Mesendoderm (in vitro differentiated cells): Measurements from ENCODE around the gene GHRL.
"Not testable (repeated sequence)": the region's sequence is repeated elsewhere in the genome, so short reads cannot be mapped to it uniquely, and the experiment has no call there.

ENCODE experiments used
- DNase-seq: peaks from one replicate; pipeline ENCODE4 v3.0.0; 2013
- H2AK5ac ChIP-seq: 2 replicates; pipeline ENCODE4 v1.6.1; 2013; ENCODE audit warnings: low read length, inconsistent platforms
- H2BK120ac ChIP-seq: 2 replicates; pipeline ENCODE4 v1.6.1; 2013; ENCODE audit warnings: low read depth, mild to moderate bottlenecking, low read length, moderate library complexity, mixed read lengths
- H2BK15ac ChIP-seq: replicated peaks from 2 replicates; pipeline ENCODE4 v1.6.1; 2013; ENCODE audit warnings: low read depth, mild to moderate bottlenecking, moderate library complexity
- H2BK5ac ChIP-seq: 2 replicates; pipeline ENCODE4 v1.6.1; 2013; ENCODE audit warnings: low read length, inconsistent platforms
- H3K18ac ChIP-seq: 2 replicates; pipeline ENCODE4 v1.6.1; 2013; ENCODE audit warnings: mild to moderate bottlenecking, low read length, mixed read lengths
- H3K23ac ChIP-seq: one replicate; pipeline ENCODE4 v1.6.1; 2013; ENCODE audit warnings: low read length
- H3K27ac ChIP-seq: 2 replicates; pipeline ENCODE4 v1.5.1; 2013; ENCODE audit warnings: low read depth, mild to moderate bottlenecking, inconsistent platforms, low read length, moderate library complexity
- H3K27me3 ChIP-seq: 2 replicates; pipeline ENCODE4 v1.6.1; 2013; ENCODE audit warnings: low read length, control low read depth, mild to moderate bottlenecking, inconsistent platforms; ENCODE audit not compliant: insufficient read depth, poor library complexity
- H3K36me3 ChIP-seq: 2 replicates; pipeline ENCODE4 v1.6.1; 2013; ENCODE audit warnings: low read length, inconsistent platforms; ENCODE audit not compliant: control insufficient read depth, insufficient read depth
- H3K4ac ChIP-seq: one replicate; pipeline ENCODE4 v1.6.1; 2013; ENCODE audit warnings: low read depth, mild to moderate bottlenecking, low read length, moderate library complexity
- H3K4me1 ChIP-seq: 2 replicates; pipeline ENCODE4 v1.6.1; 2013; ENCODE audit warnings: low read depth, low read length, inconsistent platforms; ENCODE audit not compliant: control insufficient read depth
- H3K4me2 ChIP-seq: 2 replicates; pipeline ENCODE4 v1.6.1; 2013; ENCODE audit warnings: low read length
- H3K4me3 ChIP-seq: 2 replicates; pipeline ENCODE4 v1.5.1; 2013; ENCODE audit warnings: mild to moderate bottlenecking, low read length
- H3K56ac ChIP-seq: one replicate; pipeline ENCODE4 v1.6.1; 2013; ENCODE audit warnings: low read length
- H3K79me1 ChIP-seq: 2 replicates; pipeline ENCODE4 v1.6.1; 2013; ENCODE audit warnings: low read length, inconsistent platforms
- H3K79me2 ChIP-seq: 2 replicates; pipeline ENCODE4 v1.6.1; 2013; ENCODE audit warnings: mild to moderate bottlenecking, low read length; ENCODE audit not compliant: control insufficient read depth, insufficient read depth
- H3K9ac ChIP-seq: 2 replicates; pipeline ENCODE4 v1.6.1; 2013; ENCODE audit warnings: low read length, inconsistent platforms
- H4K5ac ChIP-seq: one replicate; pipeline ENCODE4 v1.6.1; 2013; ENCODE audit warnings: low read length
- H4K8ac ChIP-seq: one replicate; pipeline ENCODE4 v1.6.1; 2013; ENCODE audit warnings: low read depth, mild to moderate bottlenecking, control low read depth, low read length, moderate library complexity
- WGBS: extraction: QIAGEN DNeasy Blood & Tissue Kit; methylation state at CpG from one replicate; pipeline ENCODE4 v1.1.7; 2013; ENCODE audit warnings: low lambda C conversion rate, missing lambda C conversion rate; ENCODE audit not compliant: insufficient coverage; ENCODE audit errors: extremely low coverage; 5-methylcytosine and 5-hydroxymethylcytosine counted together

The GHRL gene

DNA sequence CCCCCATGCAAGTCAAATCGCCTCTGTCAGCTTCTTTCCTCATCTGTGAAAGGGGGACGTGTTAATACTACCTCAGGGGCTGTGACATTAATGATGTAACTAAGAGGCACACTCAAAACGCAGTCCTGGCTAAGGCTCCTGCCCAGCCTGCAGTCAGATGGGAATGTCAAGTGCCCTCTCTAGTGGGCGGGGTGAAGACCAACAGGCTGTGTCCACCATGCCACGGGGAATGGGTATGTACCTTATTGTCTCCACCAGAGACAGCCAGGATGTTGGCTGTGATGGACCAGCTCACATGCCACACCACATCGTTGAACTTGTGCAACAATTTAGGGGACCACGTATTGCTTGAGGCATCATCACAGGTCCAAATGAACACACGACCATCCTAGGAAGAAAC, 11.0 kb upstream of the GHRL start:
- Histone ChIP-seq H3K4me2 (no peak overlapping the region), H2BK15ac (no peak overlapping the region), H3K79me1 (no peaks in the 10 kb centered on the region), H3K18ac (no peak overlapping the region), H3K79me2 (no peaks in the 10 kb centered on the region), H3K4me1 (no peaks in the 10 kb centered on the region), H3K9ac (no peak overlapping the region), H2BK120ac (no peak overlapping the region), H3K23ac (no peak overlapping the region), H3K4me3 (no peak overlapping the region), H3K4ac (no peak overlapping the region), H3K36me3 (peaks cover 23% of the 10 kb centered on the region), H3K56ac (no peak overlapping the region), H4K8ac (no peak overlapping the region), H3K27me3 (no peaks in the 10 kb centered on the region), H2BK5ac (no peak overlapping the region), H2AK5ac (no peak overlapping the region), H3K27ac (no peak overlapping the region), H4K5ac (no peak overlapping the region)
- WGBS, result no CpG with 5 or more reads among the region's 8 CpGs
- peak; percentile 15 for DNase-seq

DNA sequence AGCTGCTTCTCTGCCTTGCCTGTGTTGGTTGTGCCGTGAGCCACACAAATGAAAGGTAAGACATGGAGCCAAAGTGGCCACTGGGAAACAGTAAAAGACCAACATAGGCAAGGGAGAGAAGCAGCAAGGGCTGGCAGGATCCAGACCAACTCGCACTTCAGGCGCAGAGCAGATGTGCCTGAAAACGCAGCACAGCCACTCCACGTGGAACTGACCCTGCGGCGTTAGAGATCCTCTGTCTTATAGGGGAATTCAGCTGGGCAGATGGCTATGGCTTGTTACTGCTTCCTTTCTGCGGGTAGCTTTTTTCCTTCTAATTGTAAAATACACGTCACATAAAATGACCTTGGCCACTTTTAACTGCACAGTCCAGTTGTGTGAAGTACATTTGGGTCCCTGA, 10.4 kb upstream of the GHRL start:
- Histone ChIP-seq H2BK15ac (no peak overlapping the region), H3K4ac (no peak overlapping the region), H3K9ac (no peak overlapping the region), H3K27ac (no peak overlapping the region), H2AK5ac (no peak overlapping the region), H2BK5ac (no peak overlapping the region), H3K56ac (no peak overlapping the region), H2BK120ac (no peak overlapping the region), H3K4me2 (no peak overlapping the region), H3K79me1 (no peaks in the 10 kb centered on the region), H3K4me1 (no peaks in the 10 kb centered on the region), H3K18ac (no peak overlapping the region), H3K36me3 (peaks cover 23% of the 10 kb centered on the region), H3K4me3 (no peak overlapping the region), H4K8ac (no peak overlapping the region), H3K79me2 (no peaks in the 10 kb centered on the region), H3K23ac (no peak overlapping the region), H4K5ac (no peak overlapping the region), H3K27me3 (no peaks in the 10 kb centered on the region)
- no peak for DNase-seq
- no CpG with 5 or more reads among the region's 9 CpGs for WGBS

DNA sequence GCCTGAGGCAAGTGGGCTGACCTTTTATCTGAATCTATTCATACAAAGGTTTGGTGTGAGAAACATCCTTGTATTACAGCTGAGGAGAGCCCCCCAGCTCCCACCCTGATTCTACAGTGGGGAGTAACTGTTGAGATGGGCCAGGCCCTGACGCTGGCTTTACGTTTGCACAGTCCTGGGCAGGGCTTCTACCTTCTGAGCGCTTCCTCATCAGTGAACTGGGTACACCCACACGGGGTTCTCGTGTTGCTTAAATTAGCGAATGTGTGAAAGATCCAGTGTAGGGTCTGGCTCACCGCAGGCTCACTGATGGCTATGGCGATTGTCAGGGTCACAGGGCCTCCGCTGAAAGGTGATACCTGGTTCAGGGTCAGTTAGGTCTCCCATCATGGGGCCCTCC, 7.3 kb upstream of the GHRL start:
- WGBS, result no CpG with 5 or more reads among the region's 9 CpGs
- no peak overlapping the region for H2BK15ac ChIP-seq
- no peak overlapping the region for H3K4me3 ChIP-seq
- H3K79me1 ChIP-seq, result no peaks in the 10 kb centered on the region
- no peak overlapping the region for H3K4ac ChIP-seq
- no peak overlapping the region for H3K56ac ChIP-seq
- no peaks in the 10 kb centered on the region for H3K4me1 ChIP-seq
- no peak overlapping the region for H3K23ac ChIP-seq
- H2AK5ac ChIP-seq, result no peak overlapping the region
- H3K36me3 ChIP-seq, result peaks cover 18% of the 10 kb centered on the region
- no peak overlapping the region for H3K27ac ChIP-seq
- no peaks in the 10 kb centered on the region for H3K27me3 ChIP-seq
- no peak overlapping the region for H4K5ac ChIP-seq
- H2BK120ac ChIP-seq, result no peak overlapping the region
- H4K8ac ChIP-seq, result no peak overlapping the region
- no peak overlapping the region for H2BK5ac ChIP-seq
- H3K4me2 ChIP-seq, result no peak overlapping the region
- no peaks in the 10 kb centered on the region for H3K79me2 ChIP-seq
- DNase-seq, result no peak
- H3K18ac ChIP-seq, result no peak overlapping the region
- no peak overlapping the region for H3K9ac ChIP-seq

DNA sequence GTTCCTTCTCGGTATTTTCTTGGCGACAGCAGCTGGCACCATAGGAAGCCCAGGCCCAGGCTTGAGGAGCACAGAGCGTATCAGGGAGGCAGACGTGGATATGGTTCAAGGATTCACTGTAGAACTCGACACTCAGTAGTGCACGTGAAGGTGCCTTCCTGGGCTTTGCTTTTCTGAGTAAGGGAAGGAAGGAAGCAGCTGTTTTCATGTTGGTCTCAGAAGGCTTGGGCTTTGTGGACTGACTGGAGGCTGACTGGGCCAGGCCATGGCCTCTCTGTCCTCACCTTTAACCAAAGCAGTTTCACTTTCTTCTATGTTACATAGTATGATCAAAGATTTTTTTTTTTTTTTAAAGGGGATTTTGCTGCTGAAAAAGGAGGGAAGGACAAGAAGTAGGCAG, 6.9 kb upstream of the GHRL start:
- H3K36me3 ChIP-seq, result peaks cover 14% of the 10 kb centered on the region
- H3K18ac ChIP-seq, result no peak overlapping the region

GRCh38 chr3:10299175-10299574, 6.4 kb upstream of the GHRL start:
- Histone ChIP-seq H3K4ac (no peak overlapping the region), H3K4me1 (no peaks in the 10 kb centered on the region), H3K56ac (no peak overlapping the region), H2BK5ac (no peak overlapping the region), H3K36me3 (peaks cover 10% of the 10 kb centered on the region), H2BK120ac (no peak overlapping the region), H3K79me1 (no peaks in the 10 kb centered on the region), H3K4me3 (no peak overlapping the region), H3K27me3 (no peaks in the 10 kb centered on the region), H4K5ac (no peak overlapping the region), H2BK15ac (no peak overlapping the region), H2AK5ac (no peak overlapping the region), H3K79me2 (no peaks in the 10 kb centered on the region), H4K8ac (no peak overlapping the region), H3K9ac (no peak overlapping the region), H3K4me2 (no peak overlapping the region), H3K27ac (no peak overlapping the region), H3K23ac (no peak overlapping the region), H3K18ac (no peak overlapping the region)
- DNase-seq, result no peak
- WGBS, result no CpG with 5 or more reads among the region's 2 CpGs

More for the DNA sequence above, 6.9 kb upstream of the GHRL start:
- Histone ChIP-seq H3K4ac (no peak overlapping the region), H3K4me2 (no peak overlapping the region), H4K8ac (no peak overlapping the region), H2AK5ac (no peak overlapping the region), H3K27ac (no peak overlapping the region), H3K79me1 (no peaks in the 10 kb centered on the region), H3K23ac (no peak overlapping the region), H3K9ac (no peak overlapping the region), H2BK15ac (no peak overlapping the region), H3K27me3 (no peaks in the 10 kb centered on the region), H3K4me3 (no peak overlapping the region), H4K5ac (no peak overlapping the region), H3K56ac (no peak overlapping the region), H2BK5ac (no peak overlapping the region), H3K79me2 (no peaks in the 10 kb centered on the region), H2BK120ac (no peak overlapping the region), H3K4me1 (no peaks in the 10 kb centered on the region)
- DNase-seq, result no peak
- WGBS, result no CpG with 5 or more reads among the region's 6 CpGs

- H3K79me2 ChIP-seq, H3K79me1 ChIP-seq, H2BK5ac ChIP-seq, H3K4ac ChIP-seq, H2BK15ac ChIP-seq, DNase-seq, H3K4me2 ChIP-seq, H2AK5ac ChIP-seq, H3K36me3 ChIP-seq, H3K4me1 ChIP-seq, H3K23ac ChIP-seq, H3K27ac ChIP-seq, H3K18ac ChIP-seq, H2BK120ac ChIP-seq, H4K8ac ChIP-seq, H3K56ac ChIP-seq, H4K5ac ChIP-seq, H3K9ac ChIP-seq, H3K27me3 ChIP-seq, H3K4me3 ChIP-seq: not testable (repeated sequence)
- WGBS, result no CpG with 5 or more reads among the region's 1 CpG
Observed at GRCh38 chr3:10298064-10298463, 5.3 kb upstream of the GHRL start.
